ENCODE results near the gene KCNK13.
A peak's percentile ranks its signal among the peaks of the same experiment; 100 is the strongest.
"Not testable (repeated sequence)": the region's sequence is repeated elsewhere in the genome, so short reads cannot be mapped to it uniquely, and the experiment has no call there.

Gene KCNK13

DNA sequence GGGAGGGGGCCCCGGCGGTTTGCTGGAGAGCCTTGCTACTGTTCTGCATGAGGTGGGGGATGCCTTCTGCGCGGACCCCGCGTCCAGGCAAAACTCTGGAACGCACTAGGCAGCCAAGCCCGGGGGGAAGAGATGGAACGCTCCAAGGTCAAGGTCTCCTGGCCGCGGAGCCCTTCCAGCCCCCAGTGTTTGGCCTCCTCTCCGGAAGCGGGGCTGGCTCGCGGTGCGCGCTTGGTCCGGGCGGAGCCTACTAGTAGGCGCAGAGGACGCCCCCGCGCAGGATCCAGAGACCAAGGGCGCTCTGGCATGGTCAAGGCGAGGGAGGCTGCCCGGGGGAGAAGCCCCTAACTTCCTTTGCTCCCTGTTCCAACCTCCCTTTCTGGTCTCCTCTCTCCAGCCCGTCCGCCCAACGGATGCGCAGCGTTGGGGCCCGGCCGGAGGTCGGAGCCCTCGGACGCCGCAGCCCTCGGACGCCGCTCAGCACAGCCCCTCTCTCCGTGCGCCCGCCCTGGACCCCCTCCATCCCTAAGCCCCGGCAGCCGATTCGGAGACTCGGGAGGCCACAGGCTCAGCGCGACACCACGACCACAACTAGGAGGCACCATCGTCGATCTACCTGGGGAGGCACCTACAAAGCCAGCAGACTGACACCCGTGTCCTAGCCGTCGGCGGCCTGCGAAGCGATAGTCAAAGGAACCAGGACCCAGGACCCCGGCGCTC, 669 bp upstream of the KCNK13 start:
- DNase-seq (ENCODE audit: low read depth): no peak

DNA sequence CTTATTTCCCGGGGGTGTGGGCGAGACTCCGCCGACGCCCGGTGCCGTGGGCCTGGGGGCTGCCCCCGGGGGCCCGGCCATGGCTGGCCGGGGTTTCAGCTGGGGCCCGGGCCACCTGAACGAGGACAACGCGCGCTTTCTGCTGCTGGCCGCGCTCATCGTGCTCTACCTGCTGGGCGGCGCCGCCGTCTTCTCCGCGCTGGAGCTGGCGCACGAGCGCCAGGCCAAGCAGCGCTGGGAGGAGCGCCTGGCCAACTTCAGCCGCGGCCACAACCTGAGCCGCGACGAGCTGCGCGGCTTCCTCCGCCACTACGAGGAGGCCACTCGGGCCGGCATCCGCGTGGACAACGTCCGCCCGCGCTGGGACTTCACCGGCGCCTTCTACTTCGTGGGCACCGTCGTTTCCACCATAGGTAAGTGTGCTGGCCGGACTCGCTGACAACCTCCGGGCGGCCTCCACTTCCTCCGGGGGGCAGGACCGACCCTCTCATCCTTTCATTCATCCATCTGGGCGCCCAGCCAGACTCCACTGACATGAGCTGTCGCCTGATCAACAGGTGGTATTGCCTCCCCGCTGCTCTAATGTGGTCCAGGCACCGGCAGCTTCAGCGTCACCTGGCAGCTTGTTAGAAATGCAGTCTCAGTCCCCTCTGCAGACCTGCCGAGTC, 467 bp downstream of the KCNK13 start:
- no peak for DNase-seq (ENCODE audit: low read depth)

DNA sequence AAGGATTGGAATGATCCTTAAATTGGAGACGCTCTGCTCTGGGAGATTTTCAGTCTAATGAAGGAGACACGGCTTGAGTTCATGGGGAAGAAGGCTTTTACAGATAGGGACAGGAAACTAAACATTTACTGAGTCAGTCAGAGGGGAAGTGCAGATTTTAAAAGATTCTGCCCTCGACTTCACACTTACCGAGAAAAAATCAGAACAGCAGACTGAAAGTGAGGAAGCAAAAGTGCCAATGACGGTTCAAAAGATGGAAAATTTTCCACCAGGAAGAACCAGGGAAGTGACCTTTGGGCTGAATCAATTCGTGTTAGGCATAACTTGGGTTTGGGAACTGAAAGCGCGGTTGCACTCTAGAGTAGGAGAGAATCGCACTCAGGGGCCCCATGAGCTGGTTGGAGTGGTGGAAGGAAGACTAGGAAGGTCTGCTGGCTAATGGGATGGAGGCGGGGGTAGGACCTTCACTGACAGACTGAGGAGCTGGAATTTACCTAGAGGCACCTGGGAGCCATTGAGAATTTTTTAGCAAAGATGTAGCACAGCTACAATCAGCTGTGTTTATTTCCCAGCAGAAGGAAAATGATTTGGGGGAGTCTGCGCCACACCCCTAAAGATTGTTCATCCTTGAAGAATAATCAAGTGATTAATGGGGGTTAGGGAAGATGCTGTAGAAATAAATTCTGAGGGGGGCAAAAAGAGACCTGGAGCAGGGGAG, 1.2 kb downstream of the KCNK13 start:
- DNase-seq (ENCODE audit: low read depth): no peak

- DNase-seq (ENCODE audit: low read depth): no peak
Measured at GRCh38 chr14:90072350-90072749, 10.6 kb downstream of the KCNK13 start.

GRCh38 chr14:90079576-90079975, 17.8 kb downstream of the KCNK13 start:
- no peak for DNase-seq (ENCODE audit: low read depth)

GRCh38 chr14:90087433-90087832, 25.6 kb downstream of the KCNK13 start:
- no peak for DNase-seq (ENCODE audit: low read depth)

DNA sequence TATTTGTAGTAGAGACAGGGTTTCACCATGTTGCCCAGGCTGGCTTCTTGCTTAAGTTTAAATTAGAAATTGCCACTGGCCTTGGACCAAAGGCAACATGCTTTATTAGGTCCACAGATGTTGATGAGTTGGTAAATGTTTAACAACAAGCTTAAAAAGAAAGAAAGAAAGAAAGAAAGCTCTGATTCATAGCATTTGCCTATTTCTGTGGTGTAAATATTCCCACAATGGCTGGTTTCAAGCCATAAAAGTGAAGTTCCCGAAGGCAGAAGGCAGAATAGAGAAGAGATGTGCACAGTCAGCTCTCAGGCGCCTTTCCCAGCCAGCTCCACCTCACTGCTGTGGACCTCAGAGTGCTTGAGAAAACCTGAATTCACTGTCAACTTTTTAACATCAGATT, 26.4 kb downstream of the KCNK13 start:
- DNase-seq (ENCODE audit: low read depth): no peak

GRCh38 chr14:90089486-90089885, 27.7 kb downstream of the KCNK13 start:
- DNase-seq (ENCODE audit: low read depth): not testable (repeated sequence)

- DNase-seq (ENCODE audit: low read depth): peak; percentile 60
Measured at GRCh38 chr14:90091393-90091792, 29.6 kb downstream of the KCNK13 start.

- DNase-seq (ENCODE audit: low read depth): no peak
Measured at GRCh38 chr14:90093942-90094595, 32.3 kb downstream of the KCNK13 start.

- no peak for DNase-seq (ENCODE audit: low read depth)
Measured at GRCh38 chr14:90095096-90095495, 33.3 kb downstream of the KCNK13 start.

DNA sequence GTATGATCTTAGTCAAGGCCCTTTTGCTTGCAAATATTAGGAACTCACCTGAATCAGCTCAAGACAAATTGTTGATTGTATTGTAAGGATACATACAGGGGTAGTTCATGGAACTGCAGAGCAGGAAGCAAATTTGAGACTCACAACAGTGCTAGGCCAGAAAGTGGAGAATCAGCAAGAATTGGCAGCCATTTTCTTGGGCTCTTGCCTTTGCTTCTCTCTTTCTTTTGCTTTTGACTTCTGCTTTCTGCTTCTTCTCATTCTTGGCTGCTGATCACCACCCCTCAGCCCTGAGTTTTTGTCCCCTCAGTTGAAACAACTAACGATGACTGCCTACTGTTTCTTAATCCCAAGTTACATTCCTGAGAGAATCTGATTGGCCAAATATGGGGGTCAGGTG, 34.8 kb downstream of the KCNK13 start:
- no peak for DNase-seq (ENCODE audit: low read depth)

- no peak for DNase-seq (ENCODE audit: low read depth)
Measured at GRCh38 chr14:90103808-90104207, 42.0 kb downstream of the KCNK13 start.

- no peak for DNase-seq (ENCODE audit: low read depth)
Measured at GRCh38 chr14:90105756-90106155, 44.0 kb downstream of the KCNK13 start.

DNA sequence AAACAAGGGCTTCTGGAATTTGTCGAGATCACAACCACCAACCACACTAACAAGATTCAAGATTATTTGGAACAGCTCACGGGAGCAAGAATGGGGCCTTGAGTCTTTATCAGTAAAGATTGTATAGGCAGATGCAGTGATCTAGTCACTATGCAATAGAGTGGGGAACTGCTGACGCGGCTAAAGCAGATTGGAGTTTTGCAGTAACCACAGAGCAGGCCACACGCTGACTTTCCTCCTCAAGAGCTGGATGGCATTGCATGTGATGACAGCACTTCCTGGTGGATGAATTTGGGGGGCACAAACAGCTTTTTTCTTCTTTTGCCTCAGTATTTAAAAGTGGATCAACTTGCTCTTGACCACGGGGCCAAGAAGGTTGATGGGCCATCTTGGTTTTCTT, 46.0 kb downstream of the KCNK13 start:
- DNase-seq (ENCODE audit: low read depth): no peak

DNA sequence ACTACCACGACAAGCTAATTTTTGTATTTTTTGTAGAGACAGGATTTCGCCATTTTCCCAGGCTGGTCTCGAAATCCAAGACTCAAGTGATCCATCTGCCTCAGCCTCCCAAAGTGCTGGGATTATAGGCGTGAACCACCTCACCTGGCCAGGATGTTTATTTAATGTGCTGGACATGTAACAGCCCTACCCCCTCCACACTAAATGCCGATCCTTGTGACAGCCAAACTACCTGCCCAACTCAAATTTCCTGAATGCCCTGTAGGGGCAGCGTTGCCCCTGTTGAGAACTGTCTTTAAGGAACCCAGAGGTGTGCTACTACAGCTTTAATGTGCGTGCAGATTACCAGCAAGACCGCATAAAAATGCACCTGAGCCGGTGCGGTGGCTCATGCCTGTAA, 48.1 kb downstream of the KCNK13 start:
- no peak for DNase-seq (ENCODE audit: low read depth)

- peak; percentile 12 for DNase-seq (ENCODE audit: low read depth)
Measured at GRCh38 chr14:90111895-90112534, 50.2 kb downstream of the KCNK13 start.

DNA sequence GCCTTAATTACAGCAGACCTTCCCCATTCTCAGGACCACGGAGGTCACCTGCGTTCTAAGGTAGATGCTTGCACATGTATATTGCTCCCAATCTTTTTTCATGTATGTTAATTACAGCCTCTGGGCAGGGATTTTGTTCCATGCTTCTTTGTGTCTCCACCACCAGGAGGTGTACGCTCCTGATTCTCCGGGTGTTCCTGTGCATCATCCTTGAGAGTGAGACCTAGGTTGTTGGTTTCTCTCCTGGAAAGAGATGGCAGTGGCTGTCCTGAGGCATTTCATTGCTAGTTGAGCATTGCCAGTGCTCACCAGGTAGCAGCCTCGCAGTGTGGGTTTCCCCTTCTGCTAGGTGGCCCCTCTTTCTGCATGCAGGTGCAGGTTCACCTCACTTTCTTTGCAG, 52.8 kb downstream of the KCNK13 start:
- DNase-seq (ENCODE audit: low read depth): no peak

DNA sequence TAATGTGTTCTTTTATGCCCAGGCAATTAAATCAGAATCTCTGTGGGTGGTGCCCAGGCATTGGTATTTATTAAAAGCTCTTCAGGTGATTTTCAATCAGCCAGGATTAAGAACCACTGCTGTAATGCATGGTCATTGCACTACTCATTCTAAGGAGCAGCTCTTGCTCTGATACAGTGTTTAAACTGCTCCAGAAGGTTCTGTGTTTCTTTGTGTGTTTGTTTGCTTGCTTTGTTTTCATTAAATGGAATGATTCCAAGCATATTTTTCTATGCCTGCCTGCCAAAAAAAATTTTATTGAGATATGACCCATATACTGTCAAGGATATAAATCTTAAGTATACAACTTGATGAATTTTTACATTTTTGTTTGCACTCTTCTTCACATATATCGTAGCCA, 54.0 kb downstream of the KCNK13 start:
- no peak for DNase-seq (ENCODE audit: low read depth)

GRCh38 chr14:90116444-90116843, 54.6 kb downstream of the KCNK13 start:
- DNase-seq (ENCODE audit: low read depth): no peak

- no peak for DNase-seq (ENCODE audit: low read depth)
Measured at GRCh38 chr14:90118027-90118426, 56.2 kb downstream of the KCNK13 start.

DNA sequence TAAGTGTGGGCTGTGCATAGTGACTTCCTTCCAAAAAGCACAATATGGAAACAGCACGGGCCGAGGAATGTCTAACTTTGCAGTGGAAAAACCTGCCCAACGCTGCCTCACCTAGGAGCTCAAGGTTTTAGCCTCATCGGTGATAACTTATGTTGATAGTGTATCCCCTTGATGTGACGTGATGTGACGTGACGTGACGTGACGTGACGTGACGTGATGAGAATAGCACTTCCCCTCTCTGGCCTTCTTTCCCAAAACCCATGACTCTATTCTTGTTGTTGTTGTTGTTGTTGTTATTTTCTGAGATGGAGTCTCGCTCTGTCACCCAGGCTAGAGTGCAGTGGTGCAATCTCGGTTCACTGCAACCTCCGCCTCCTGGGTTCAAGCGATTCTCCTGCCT, 64.5 kb downstream of the KCNK13 start:
- DNase-seq (ENCODE audit: low read depth): no peak
